SK-N-SH treated with all-trans-retinoic acid at 6 μM for 48 hours (cell line): ENCODE measurements around the gene TMEM183A.

Experiments
- ATAC-seq: fragments of 200-7000 bp; cut with Tn5 transposase; 3 replicates; pipeline ENCODE4 v1.9.1; 2020; ENCODE audit warnings: mild to moderate bottlenecking, moderate library complexity
- ARNTL ChIP-seq: fragments of 450-650 bp; formaldehyde crosslinking; IDR thresholded peaks from 2 replicates; pipeline ENCODE4 v1.5.0; 2020; ENCODE audit warnings: low read depth, mild to moderate bottlenecking, moderate library complexity, borderline replicate concordance
- BACH2 ChIP-seq: fragments of 250-450 bp; sonication (Bioruptor Pico); IDR thresholded peaks from 2 replicates; pipeline ENCODE4 v1.9.0; 2021; ENCODE audit warnings: mild to moderate bottlenecking, borderline replicate concordance
- CSDC2 ChIP-seq: fragments of 250-450 bp; sonication (Bioruptor Pico); IDR thresholded peaks from 2 replicates; pipeline ENCODE4 v1.5.0; 2020; ENCODE audit warnings: mild to moderate bottlenecking, moderate library complexity
- ESRRG ChIP-seq: fragments of 250-450 bp; sonication (Bioruptor Pico); IDR thresholded peaks from 2 replicates; pipeline ENCODE4 v1.6.1; 2021; ENCODE audit warnings: mild to moderate bottlenecking
- ISL1 ChIP-seq: fragments of 250-450 bp; sonication (Bioruptor Pico); IDR thresholded peaks from 2 replicates; pipeline ENCODE4 v2.1.2; 2022; ENCODE audit warnings: mild to moderate bottlenecking, moderate library complexity
- OSR1 ChIP-seq: fragments of 250-450 bp; sonication (Bioruptor Pico); IDR thresholded peaks from 2 replicates; pipeline ENCODE4 v1.8.0; 2022; ENCODE audit warnings: moderate library complexity, mild to moderate bottlenecking, inconsistent platforms
- PPARA ChIP-seq: fragments of 250-450 bp; sonication (Bioruptor Pico); IDR thresholded peaks from 2 replicates; pipeline ENCODE4 v1.5.0; 2020; ENCODE audit warnings: mild to moderate bottlenecking, borderline replicate concordance
- RARB ChIP-seq: fragments of 250-450 bp; sonication (Bioruptor Pico); IDR thresholded peaks from 2 replicates; pipeline ENCODE4 v1.8.0; 2021; ENCODE audit warnings: mild to moderate bottlenecking, moderate library complexity
- SNAI2 ChIP-seq: fragments of 250-450 bp; sonication (Bioruptor Pico); IDR thresholded peaks from 2 replicates; pipeline ENCODE4 v1.5.0; 2020; ENCODE audit warnings: mild to moderate bottlenecking, moderate library complexity
- TCF4 ChIP-seq: fragments of 250-450 bp; sonication (Bioruptor Pico); IDR thresholded peaks from 2 replicates; pipeline ENCODE4 v1.8.0; 2021; ENCODE audit warnings: mild to moderate bottlenecking, moderate library complexity, borderline replicate concordance
- TOX ChIP-seq: fragments of 250-450 bp; sonication (Bioruptor Pico); IDR thresholded peaks from 2 replicates; pipeline ENCODE4 v1.8.0; 2021; ENCODE audit warnings: mild to moderate bottlenecking, moderate library complexity, borderline replicate concordance
- ZC3H10 ChIP-seq: fragments of 250-450 bp; sonication (Bioruptor Pico); IDR thresholded peaks from 2 replicates; pipeline ENCODE4 v1.5.1; 2021; ENCODE audit warnings: mild to moderate bottlenecking, moderate library complexity
- ZFP3 ChIP-seq: fragments of 250-450 bp; sonication (Bioruptor Pico); IDR thresholded peaks from 2 replicates; pipeline ENCODE4 v1.5.0; 2020; ENCODE audit warnings: mild to moderate bottlenecking, moderate library complexity
- ZFP30 ChIP-seq: fragments of 450-650 bp; formaldehyde crosslinking; IDR thresholded peaks from 2 replicates; pipeline ENCODE4 v1.5.0; 2022; ENCODE audit warnings: mild to moderate bottlenecking, moderate library complexity
- ZNF565 ChIP-seq: fragments of 450-650 bp; formaldehyde crosslinking; conservative IDR thresholded peaks from 2 replicates; pipeline ENCODE4 v1.5.0; 2020; ENCODE audit warnings: low read depth, mild to moderate bottlenecking, moderate library complexity
- ZNF8 ChIP-seq: fragments of 450-650 bp; formaldehyde crosslinking; IDR thresholded peaks from 2 replicates; pipeline ENCODE4 v1.5.0; 2020; ENCODE audit warnings: mild to moderate bottlenecking, moderate library complexity
- TF ChIP-seq, protein P1 (sequence below): fragments of 250-450 bp; sonication (Bioruptor Pico); IDR thresholded peaks from 2 replicates; pipeline ENCODE4 v1.5.1; 2021; ENCODE audit warnings: mild to moderate bottlenecking, moderate library complexity
- TF ChIP-seq, protein P2 (sequence below): fragments of 250-450 bp; sonication (Bioruptor Pico); IDR thresholded peaks from 2 replicates; pipeline ENCODE4 v1.8.0; 2021; ENCODE audit warnings: low read depth, mild to moderate bottlenecking, moderate library complexity, borderline replicate concordance
- TF ChIP-seq, protein P3 (sequence below): fragments of 250-450 bp; sonication (Bioruptor Pico); IDR thresholded peaks from 2 replicates; pipeline ENCODE4 v1.5.1; 2020; ENCODE audit warnings: low read depth, mild to moderate bottlenecking, moderate library complexity
- TF ChIP-seq, protein P4 (sequence below): fragments of 250-450 bp; sonication (Bioruptor Pico); IDR thresholded peaks from 2 replicates; pipeline ENCODE4 v1.8.0; 2020; ENCODE audit warnings: mild to moderate bottlenecking, moderate library complexity, borderline replicate concordance

The TMEM183A gene

DNA sequence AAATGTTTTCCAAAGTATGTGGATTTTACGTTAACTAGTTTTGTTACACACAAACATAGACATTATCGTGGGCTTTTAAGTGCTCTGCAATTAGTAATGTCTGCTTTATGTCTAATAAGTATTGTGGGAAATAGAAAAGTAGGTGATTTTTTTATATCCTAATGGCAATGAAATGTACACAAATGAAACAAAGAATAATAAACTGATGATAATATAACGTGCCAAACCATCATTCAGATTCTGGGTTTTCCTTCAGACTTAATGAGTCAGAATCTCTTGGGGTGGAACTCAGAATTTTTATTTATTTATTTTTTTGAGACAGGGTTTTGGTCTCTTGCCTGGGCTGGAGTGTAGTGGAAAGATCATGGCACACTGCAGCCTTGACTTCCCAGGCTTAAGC, 2.0 kb downstream of the TMEM183A start:
- no peak for TF ChIP-seq CSDC2
- TF ChIP-seq, protein P1, sequence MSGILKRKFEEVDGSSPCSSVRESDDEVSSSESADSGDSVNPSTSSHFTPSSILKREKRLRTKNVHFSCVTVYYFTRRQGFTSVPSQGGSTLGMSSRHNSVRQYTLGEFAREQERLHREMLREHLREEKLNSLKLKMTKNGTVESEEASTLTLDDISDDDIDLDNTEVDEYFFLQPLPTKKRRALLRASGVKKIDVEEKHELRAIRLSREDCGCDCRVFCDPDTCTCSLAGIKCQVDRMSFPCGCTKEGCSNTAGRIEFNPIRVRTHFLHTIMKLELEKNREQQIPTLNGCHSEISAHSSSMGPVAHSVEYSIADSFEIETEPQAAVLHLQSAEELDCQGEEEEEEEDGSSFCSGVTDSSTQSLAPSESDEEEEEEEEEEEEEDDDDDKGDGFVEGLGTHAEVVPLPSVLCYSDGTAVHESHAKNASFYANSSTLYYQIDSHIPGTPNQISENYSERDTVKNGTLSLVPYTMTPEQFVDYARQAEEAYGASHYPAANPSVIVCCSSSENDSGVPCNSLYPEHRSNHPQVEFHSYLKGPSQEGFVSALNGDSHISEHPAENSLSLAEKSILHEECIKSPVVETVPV (CRISPR knock-in tag), result no peak
- no peak for ATAC-seq

DNA sequence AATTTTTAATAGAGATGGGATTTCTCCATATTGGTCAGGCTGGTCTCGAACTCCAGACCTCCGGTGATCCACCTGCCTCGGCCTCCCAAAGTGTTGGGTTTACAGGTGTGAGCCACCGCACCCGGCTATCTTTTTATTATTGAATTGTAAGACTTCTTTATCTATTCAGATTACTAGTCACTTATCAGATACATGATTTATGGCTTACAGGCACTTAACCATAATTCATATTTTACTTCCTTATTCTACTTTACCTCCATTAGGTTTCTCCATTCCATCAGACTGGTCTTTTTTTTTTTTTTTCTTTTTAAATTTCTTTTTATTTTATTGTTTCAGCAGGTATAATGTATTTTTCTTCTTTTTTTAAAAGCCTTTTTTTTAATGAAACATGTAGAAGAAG, 4.4 kb downstream of the TMEM183A start:
- no peak for ATAC-seq

DNA sequence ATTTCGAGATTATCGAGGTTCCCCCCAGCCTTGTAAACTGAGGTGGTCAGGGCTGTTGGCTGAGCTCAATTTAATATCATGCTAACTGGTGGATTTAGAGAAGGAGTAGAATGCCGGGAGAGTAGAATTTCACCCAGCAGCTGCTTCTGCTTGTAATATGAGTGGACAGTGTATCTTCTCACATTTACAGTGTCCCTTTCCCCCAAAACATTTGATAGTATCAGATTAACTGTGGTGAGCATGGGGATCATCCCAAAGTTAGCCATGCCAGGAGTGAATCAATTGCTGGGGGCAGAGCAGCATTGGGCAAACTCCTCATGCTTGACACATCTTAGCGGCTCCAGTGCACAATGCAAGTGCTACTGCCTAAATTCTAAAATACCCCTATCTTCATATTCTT, 9.9 kb downstream of the TMEM183A start:
- TF ChIP-seq, protein P2, sequence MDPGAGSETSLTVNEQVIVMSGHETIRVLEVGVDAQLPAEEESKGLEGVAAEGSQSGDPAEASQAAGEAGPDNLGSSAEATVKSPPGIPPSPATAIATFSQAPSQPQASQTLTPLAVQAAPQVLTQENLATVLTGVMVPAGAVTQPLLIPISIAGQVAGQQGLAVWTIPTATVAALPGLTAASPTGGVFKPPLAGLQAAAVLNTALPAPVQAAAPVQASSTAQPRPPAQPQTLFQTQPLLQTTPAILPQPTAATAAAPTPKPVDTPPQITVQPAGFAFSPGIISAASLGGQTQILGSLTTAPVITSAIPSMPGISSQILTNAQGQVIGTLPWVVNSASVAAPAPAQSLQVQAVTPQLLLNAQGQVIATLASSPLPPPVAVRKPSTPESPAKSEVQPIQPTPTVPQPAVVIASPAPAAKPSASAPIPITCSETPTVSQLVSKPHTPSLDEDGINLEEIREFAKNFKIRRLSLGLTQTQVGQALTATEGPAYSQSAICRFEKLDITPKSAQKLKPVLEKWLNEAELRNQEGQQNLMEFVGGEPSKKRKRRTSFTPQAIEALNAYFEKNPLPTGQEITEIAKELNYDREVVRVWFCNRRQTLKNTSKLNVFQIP, result no peak
- TF ChIP-seq ZNF565 (no peak), SNAI2 (CRISPR knock-in tag) (no peak)
- ATAC-seq, result no peak

More for the DNA sequence above, 4.4 kb downstream of the TMEM183A start:
- TF ChIP-seq, protein P1 (CRISPR knock-in tag), result no peak
- TF ChIP-seq PPARA, result no peak
- no peak for TF ChIP-seq RARB (CRISPR knock-in tag)
- no peak for TF ChIP-seq ZNF565
- no peak for TF ChIP-seq ZNF8 (CRISPR knock-in tag)
- TF ChIP-seq ZFP30 (CRISPR knock-in tag), result no peak
- TF ChIP-seq ARNTL (CRISPR knock-in tag), result no peak
- TF ChIP-seq, protein P3, sequence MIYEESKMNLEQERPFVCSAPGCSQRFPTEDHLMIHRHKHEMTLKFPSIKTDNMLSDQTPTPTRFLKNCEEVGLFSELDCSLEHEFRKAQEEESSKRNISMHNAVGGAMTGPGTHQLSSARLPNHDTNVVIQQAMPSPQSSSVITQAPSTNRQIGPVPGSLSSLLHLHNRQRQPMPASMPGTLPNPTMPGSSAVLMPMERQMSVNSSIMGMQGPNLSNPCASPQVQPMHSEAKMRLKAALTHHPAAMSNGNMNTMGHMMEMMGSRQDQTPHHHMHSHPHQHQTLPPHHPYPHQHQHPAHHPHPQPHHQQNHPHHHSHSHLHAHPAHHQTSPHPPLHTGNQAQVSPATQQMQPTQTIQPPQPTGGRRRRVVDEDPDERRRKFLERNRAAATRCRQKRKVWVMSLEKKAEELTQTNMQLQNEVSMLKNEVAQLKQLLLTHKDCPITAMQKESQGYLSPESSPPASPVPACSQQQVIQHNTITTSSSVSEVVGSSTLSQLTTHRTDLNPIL, result no peak
- TF ChIP-seq, protein P4, sequence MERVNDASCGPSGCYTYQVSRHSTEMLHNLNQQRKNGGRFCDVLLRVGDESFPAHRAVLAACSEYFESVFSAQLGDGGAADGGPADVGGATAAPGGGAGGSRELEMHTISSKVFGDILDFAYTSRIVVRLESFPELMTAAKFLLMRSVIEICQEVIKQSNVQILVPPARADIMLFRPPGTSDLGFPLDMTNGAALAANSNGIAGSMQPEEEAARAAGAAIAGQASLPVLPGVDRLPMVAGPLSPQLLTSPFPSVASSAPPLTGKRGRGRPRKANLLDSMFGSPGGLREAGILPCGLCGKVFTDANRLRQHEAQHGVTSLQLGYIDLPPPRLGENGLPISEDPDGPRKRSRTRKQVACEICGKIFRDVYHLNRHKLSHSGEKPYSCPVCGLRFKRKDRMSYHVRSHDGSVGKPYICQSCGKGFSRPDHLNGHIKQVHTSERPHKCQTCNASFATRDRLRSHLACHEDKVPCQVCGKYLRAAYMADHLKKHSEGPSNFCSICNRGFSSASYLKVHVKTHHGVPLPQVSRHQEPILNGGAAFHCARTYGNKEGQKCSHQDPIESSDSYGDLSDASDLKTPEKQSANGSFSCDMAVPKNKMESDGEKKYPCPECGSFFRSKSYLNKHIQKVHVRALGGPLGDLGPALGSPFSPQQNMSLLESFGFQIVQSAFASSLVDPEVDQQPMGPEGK, result no peak
- no peak for TF ChIP-seq ISL1 (CRISPR knock-in tag)
- no peak for TF ChIP-seq ESRRG
- no peak for TF ChIP-seq TOX (CRISPR knock-in tag)
- TF ChIP-seq ZC3H10 (CRISPR knock-in tag), result no peak

DNA sequence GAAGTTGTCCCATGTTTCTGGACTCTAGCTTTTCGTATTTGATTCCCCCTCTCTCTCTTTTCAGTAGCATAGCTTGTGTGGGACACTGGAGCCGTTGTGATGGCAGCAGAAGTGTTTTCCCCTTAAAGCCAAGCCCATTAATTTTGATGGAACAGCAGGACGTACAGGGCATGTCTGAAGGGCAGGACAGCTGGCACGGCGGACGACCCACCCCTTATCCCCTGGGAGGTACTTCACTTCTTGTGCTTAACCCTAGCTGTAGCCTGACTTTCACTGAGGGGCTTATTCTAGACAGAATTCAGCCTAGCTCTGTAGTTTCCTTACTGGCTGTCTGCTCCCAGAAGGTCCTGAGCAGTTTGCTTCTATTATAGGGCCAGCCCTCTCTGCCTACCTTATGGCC, 10.5 kb downstream of the TMEM183A start:
- no peak for ATAC-seq
- TF ChIP-seq RARB (CRISPR knock-in tag) (no peak), ZNF565 (no peak), OSR1 (CRISPR knock-in tag) (no peak), BACH2 (CRISPR knock-in tag) (no peak), ZFP30 (CRISPR knock-in tag) (no peak), CSDC2 (no peak), ZFP3 (CRISPR knock-in tag) (no peak), ESRRG (no peak), ZC3H10 (CRISPR knock-in tag) (no peak), ARNTL (CRISPR knock-in tag) (no peak), ISL1 (CRISPR knock-in tag) (no peak), PPARA (no peak), SNAI2 (CRISPR knock-in tag) (no peak), TCF4 (CRISPR knock-in tag) (no peak), TOX (CRISPR knock-in tag) (no peak)
- TF ChIP-seq, protein P2, result no peak
- TF ChIP-seq, protein P1 (CRISPR knock-in tag), result no peak
- TF ChIP-seq, protein P4, result no peak
- TF ChIP-seq, protein P3, result no peak

DNA sequence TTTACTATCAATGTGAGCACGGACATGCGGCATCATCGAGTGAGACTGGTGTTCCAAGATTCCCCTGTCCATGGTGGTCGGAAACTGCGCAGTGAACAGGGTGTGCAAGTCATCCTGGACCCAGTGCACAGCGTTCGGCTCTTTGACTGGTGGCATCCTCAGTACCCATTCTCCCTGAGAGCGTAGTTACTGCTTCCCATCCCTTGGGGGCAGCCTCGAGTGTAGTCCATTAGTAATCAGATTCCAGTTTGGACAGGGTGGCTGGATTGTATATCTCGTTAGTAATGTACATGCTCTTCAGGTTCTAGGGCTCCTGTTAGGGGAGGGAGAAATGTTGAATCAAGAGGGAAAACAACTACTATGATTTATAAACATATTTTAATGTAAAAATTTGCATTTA, 15.7 kb downstream of the TMEM183A start:
- ATAC-seq, result peak; percentile 45
